ENCODE measurements around the gene DDX18. TPM values are rescaled to one million over a fixed set of nuclear protein-coding genes. Genes with fewer than 3 reads are reported as not detected.

Gene DDX18
- total RNA-seq, 3 donors from 2014 or later, result 46.1 to 63.7 (median 50.8) TPM

DNA sequence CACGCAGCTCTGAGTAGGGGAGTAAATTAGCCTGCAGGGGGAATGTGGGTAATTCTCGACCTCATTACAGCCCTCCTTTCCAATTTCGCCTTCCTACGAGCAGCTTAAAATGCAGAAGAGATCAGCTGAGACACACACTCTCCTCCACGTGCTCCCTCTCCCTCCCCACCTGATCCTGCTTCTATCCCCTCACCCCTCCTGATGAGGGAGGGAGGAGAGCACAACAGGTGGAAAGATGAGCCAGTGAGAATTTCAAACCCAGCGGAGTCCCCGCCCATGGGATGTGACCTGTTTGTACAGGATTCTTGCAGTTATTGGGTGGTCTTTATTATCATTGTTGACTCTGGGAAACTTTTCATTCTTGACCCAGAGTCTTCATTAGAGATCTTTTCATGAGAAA lies 35.5 kb downstream of the DDX18 start:
- no peak for DNase-seq (ENCODE audit: low spot score in 2 of 2)
- Histone ChIP-seq H3K4me3 (no peak overlapping the region), H3K27ac (no peak overlapping the region), H3K4me1 (no peaks in the 10 kb centered on the region), H3K36me3 (no peaks in the 10 kb centered on the region), H3K27me3 (peaks cover 0 to 22% of the 10 kb centered on the region in 2 donors), H3K9me3 (peaks cover 0 to 3% of the 10 kb centered on the region in 2 donors)
- intact Hi-C loops (cut with DNase I; ENCODE audit: low total_unique reads), result no loop called here
- TF ChIP-seq POLR2A (IDR thresholded peaks at IDR 0.05) (no peak), POLR2AphosphoS5 (IDR thresholded peaks at IDR 0.05) (no peak)
- TF ChIP-seq, protein P1, sequence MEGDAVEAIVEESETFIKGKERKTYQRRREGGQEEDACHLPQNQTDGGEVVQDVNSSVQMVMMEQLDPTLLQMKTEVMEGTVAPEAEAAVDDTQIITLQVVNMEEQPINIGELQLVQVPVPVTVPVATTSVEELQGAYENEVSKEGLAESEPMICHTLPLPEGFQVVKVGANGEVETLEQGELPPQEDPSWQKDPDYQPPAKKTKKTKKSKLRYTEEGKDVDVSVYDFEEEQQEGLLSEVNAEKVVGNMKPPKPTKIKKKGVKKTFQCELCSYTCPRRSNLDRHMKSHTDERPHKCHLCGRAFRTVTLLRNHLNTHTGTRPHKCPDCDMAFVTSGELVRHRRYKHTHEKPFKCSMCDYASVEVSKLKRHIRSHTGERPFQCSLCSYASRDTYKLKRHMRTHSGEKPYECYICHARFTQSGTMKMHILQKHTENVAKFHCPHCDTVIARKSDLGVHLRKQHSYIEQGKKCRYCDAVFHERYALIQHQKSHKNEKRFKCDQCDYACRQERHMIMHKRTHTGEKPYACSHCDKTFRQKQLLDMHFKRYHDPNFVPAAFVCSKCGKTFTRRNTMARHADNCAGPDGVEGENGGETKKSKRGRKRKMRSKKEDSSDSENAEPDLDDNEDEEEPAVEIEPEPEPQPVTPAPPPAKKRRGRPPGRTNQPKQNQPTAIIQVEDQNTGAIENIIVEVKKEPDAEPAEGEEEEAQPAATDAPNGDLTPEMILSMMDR (IDR thresholded peaks at IDR 0.05), result no peak

DNA sequence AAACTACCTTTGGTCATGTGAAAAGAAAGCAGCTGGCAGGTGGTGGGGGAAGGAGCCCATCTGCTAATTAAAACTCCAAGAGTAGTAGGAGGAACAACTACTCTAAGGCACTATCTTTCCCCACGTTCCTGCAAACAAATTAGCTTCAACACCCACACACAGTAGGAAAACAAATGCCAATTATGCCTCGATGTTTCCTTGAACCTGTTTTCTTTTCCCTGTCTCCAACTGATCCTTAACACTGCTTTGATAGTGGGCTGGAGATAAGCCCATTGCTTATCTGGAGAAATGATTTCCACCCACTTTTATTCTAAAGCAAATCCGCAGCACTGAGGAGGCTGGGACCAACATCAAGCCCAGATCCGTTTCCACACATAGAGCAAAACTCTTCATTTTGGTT lies 36.0 kb downstream of the DDX18 start:
- no peaks in the 10 kb centered on the region for H3K4me1 ChIP-seq
- no peak for TF ChIP-seq POLR2AphosphoS5 (IDR thresholded peaks at IDR 0.05)
- TF ChIP-seq POLR2A (IDR thresholded peaks at IDR 0.05), result no peak
- H3K27me3 ChIP-seq, result peaks cover 0 to 22% of the 10 kb centered on the region in 2 donors
- peaks cover 0 to 3% of the 10 kb centered on the region in 2 donors for H3K9me3 ChIP-seq
- DNase-seq (ENCODE audit: low spot score in 2 of 2), result no peak
- no peaks in the 10 kb centered on the region for H3K36me3 ChIP-seq
- H3K4me3 ChIP-seq, result no peak overlapping the region
- intact Hi-C loops (cut with DNase I; ENCODE audit: low total_unique reads), result no loop called here
- no peak overlapping the region for H3K27ac ChIP-seq

DNA sequence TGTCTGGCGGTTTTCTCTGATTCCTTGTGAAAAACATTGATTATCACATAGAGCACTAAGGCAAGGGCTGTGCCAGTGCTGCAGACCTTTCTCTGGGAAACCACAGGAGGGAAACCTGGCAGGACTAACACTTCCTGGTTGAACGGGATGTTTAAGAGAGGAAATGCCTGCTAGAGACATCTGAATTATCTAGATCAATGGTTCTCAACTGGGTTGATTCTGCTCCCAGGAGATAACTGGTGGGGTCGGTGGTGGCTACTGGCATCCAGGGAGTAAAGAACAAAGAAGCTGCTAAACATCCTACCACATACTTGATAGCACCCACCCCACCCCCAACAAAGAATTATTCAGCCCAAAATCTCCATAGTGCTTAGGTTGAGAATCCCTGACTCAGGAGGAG lies 37.5 kb downstream of the DDX18 start:
- H3K4me3 ChIP-seq, result no peak overlapping the region
- TF ChIP-seq POLR2A (IDR thresholded peaks at IDR 0.05) (no peak), POLR2AphosphoS5 (IDR thresholded peaks at IDR 0.05) (no peak)
- TF ChIP-seq, protein P1 (IDR thresholded peaks at IDR 0.05), result no peak
- H3K27ac ChIP-seq, result no peak overlapping the region
- no peak for DNase-seq (ENCODE audit: low spot score in 2 of 2)
- peaks cover 0 to 3% of the 10 kb centered on the region in 2 donors for H3K9me3 ChIP-seq
- intact Hi-C loops (cut with DNase I; ENCODE audit: low total_unique reads), result no loop called here
- no peaks in the 10 kb centered on the region for H3K4me1 ChIP-seq
- H3K27me3 ChIP-seq, result peaks cover 0 to 22% of the 10 kb centered on the region in 2 donors
- H3K36me3 ChIP-seq, result no peaks in the 10 kb centered on the region

DNA sequence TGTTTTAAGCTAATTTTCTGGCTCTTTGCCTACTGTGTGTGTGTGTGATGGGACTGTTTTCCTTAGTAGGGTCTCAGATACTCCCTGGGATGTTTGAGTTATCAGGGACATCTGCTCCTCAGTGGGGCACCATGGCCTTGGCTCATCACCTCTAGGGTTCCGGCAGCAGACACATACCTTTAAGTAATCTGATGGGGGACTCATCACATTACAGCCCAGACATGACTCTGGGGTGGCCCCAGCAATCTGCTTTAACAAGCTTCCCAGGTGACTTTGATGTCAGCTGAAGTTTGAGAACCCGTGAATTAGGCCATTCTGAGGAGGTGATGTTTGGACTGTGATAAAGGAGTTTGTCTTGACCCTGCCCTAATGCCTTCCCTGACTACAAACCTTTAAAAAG lies 38.8 kb downstream of the DDX18 start:
- H3K27ac ChIP-seq, result no peak overlapping the region
- H3K36me3 ChIP-seq, result no peaks in the 10 kb centered on the region
- peaks cover 0 to 20% of the 10 kb centered on the region in 2 donors for H3K27me3 ChIP-seq
- H3K4me3 ChIP-seq, result no peak overlapping the region
- H3K9me3 ChIP-seq, result peaks cover 0 to under 1% of the 10 kb centered on the region in 2 donors
- intact Hi-C loops (cut with DNase I; ENCODE audit: low total_unique reads), result no loop called here
- TF ChIP-seq POLR2AphosphoS5 (IDR thresholded peaks at IDR 0.05), result no peak
- TF ChIP-seq, protein P1 (IDR thresholded peaks at IDR 0.05), result no peak
- no peak for TF ChIP-seq POLR2A (IDR thresholded peaks at IDR 0.05)
- no peak for DNase-seq (ENCODE audit: low spot score in 2 of 2)
- H3K4me1 ChIP-seq, result no peaks in the 10 kb centered on the region

DNA sequence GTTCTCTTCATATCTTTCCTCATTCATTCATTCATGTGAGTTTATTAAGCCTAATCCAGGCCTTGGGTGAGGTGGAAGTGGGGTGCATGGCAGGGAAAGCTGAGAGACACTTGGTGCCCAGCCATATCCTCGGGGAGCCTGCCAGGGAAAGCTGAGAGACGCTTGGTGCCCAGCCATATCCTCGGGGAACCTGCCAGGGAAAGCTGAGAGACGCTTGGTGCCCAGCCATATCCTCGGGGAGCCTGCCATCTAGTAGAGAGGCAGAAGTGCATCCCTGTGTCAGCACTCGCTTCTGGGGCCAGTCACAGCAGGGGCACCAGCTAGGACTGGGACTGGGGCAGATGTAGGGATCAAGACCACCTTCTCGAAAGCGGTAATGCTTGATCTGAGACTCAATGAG lies 39.4 kb downstream of the DDX18 start:
- DNase-seq (ENCODE audit: low spot score in 2 of 2), result no peak
- no peaks in the 10 kb centered on the region for H3K4me1 ChIP-seq
- H3K27me3 ChIP-seq, result peaks cover 0 to 18% of the 10 kb centered on the region in 2 donors
- no peak overlapping the region for H3K27ac ChIP-seq
- H3K36me3 ChIP-seq, result no peaks in the 10 kb centered on the region
- H3K4me3 ChIP-seq, result no peak overlapping the region
- peaks cover 0 to 3% of the 10 kb centered on the region in 2 donors for H3K9me3 ChIP-seq
- intact Hi-C loops (cut with DNase I; ENCODE audit: low total_unique reads), result no loop called here
- no peak for TF ChIP-seq POLR2AphosphoS5 (IDR thresholded peaks at IDR 0.05)
- no peak for TF ChIP-seq POLR2A (IDR thresholded peaks at IDR 0.05)
- TF ChIP-seq, protein P1 (IDR thresholded peaks at IDR 0.05), result no peak

DNA sequence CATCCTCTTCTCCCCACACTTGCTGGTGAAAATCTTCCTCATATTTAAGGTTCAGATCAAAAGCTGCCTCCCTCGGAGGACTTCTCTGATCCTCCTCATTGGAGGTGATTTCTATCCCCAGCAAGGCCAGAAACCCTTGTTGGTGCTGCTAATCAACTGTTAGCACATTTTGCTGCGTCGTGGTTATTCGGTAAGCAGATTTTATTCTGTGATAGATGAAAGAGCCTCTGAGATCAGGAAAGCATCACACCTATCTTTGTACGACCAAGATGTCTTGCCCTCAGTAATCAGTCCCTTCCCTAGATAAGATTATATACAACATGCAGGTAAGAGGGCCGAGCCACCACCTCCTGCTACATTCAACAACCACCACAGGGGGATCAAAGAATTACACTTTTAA lies 40.1 kb downstream of the DDX18 start:
- peaks cover 0 to 22% of the 10 kb centered on the region in 2 donors for H3K27me3 ChIP-seq
- no peaks in the 10 kb centered on the region for H3K4me1 ChIP-seq
- intact Hi-C loops (cut with DNase I; ENCODE audit: low total_unique reads), result no loop called here
- H3K27ac ChIP-seq, result no peak overlapping the region
- peaks cover 3 to 5% of the 10 kb centered on the region in 2 donors for H3K9me3 ChIP-seq
- TF ChIP-seq POLR2AphosphoS5 (IDR thresholded peaks at IDR 0.05) (no peak), POLR2A (IDR thresholded peaks at IDR 0.05) (no peak)
- TF ChIP-seq, protein P1 (IDR thresholded peaks at IDR 0.05), result no peak
- H3K36me3 ChIP-seq, result no peaks in the 10 kb centered on the region
- no peak overlapping the region for H3K4me3 ChIP-seq
- no peak for DNase-seq (ENCODE audit: low spot score in 2 of 2)

Data from breast epithelium (tissue), 4 donors.